Chondrocyte (in vitro differentiated cells): ENCODE data around the gene ECSCR. TPM values are rescaled to one million over a fixed set of nuclear protein-coding genes. Genes with fewer than 3 reads are reported as not detected.

Source experiments
- DNase-seq: peaks from one replicate; pipeline ENCODE4 v3.0.0; 2021; ENCODE audit warnings: mixed read lengths, low spot score
- H3K27ac Mint-ChIP-seq: one replicate; pipeline ENCODE4 v1.8.0; 2021; ENCODE audit warnings: mild to moderate bottlenecking, moderate library complexity, mixed read lengths; ENCODE audit not compliant: unreplicated experiment
- H3K27me3 Mint-ChIP-seq: 2 replicates; pipeline ENCODE4 v1.8.0; 2021; ENCODE audit warnings: low read depth, mixed read lengths
- H3K36me3 Mint-ChIP-seq: 2 replicates; pipeline ENCODE4 v1.8.0; 2021; ENCODE audit warnings: low read depth, mixed read lengths
- H3K4me1 Mint-ChIP-seq: 2 replicates; pipeline ENCODE4 v1.8.0; 2021; ENCODE audit warnings: low read depth, mild to moderate bottlenecking, mixed read lengths
- H3K4me3 Mint-ChIP-seq: one replicate; pipeline ENCODE4 v1.8.0; 2021; ENCODE audit warnings: mild to moderate bottlenecking, moderate library complexity, mixed read lengths; ENCODE audit not compliant: unreplicated experiment
- H3K9me3 Mint-ChIP-seq: 2 replicates; pipeline ENCODE4 v1.8.0; 2021; ENCODE audit warnings: low read depth, mixed read lengths
- CTCF ChIP-seq: fragments of 200-600 bp; sonication (generic); IDR thresholded peaks from 2 replicates; pipeline ENCODE4 v1.5.0; 2021; ENCODE audit warnings: antibody characterized with exemption, mild to moderate bottlenecking, moderate library complexity
- total RNA-seq: library from RNA; stranded (reverse); gene quantifications from 3 replicates; pipeline ENCODE4 v1.2.1, GENCODE V29; 2021

ECSCR gene
- total RNA-seq, 1 donor from 2014 or later: 0.62 TPM

GRCh38 chr5:139403418-139403786 lies 59.1 kb downstream of the ECSCR start:
- DNase-seq: peak; percentile 25
- peak overlapping the region; percentile 100 for H3K27ac Mint-ChIP-seq
- no peaks in the 10 kb centered on the region for H3K9me3 Mint-ChIP-seq
- H3K27me3 Mint-ChIP-seq: no peaks in the 10 kb centered on the region
- TF ChIP-seq CTCF: no peak
- no peaks in the 10 kb centered on the region for H3K36me3 Mint-ChIP-seq
- peaks cover 23% of the 10 kb centered on the region for H3K4me1 Mint-ChIP-seq
- H3K4me3 Mint-ChIP-seq: peak overlapping the region; percentile 93

GRCh38 chr5:139402561-139403158 lies 59.9 kb downstream of the ECSCR start:
- peak overlapping the region; percentile 100 for H3K27ac Mint-ChIP-seq
- no peaks in the 10 kb centered on the region for H3K36me3 Mint-ChIP-seq
- H3K4me1 Mint-ChIP-seq: peaks cover 23% of the 10 kb centered on the region
- no peaks in the 10 kb centered on the region for H3K9me3 Mint-ChIP-seq
- peak; percentile 26 for DNase-seq
- H3K4me3 Mint-ChIP-seq: peak overlapping the region; percentile 93
- H3K27me3 Mint-ChIP-seq: no peaks in the 10 kb centered on the region
- peak; percentile 68 for TF ChIP-seq CTCF

DNA sequence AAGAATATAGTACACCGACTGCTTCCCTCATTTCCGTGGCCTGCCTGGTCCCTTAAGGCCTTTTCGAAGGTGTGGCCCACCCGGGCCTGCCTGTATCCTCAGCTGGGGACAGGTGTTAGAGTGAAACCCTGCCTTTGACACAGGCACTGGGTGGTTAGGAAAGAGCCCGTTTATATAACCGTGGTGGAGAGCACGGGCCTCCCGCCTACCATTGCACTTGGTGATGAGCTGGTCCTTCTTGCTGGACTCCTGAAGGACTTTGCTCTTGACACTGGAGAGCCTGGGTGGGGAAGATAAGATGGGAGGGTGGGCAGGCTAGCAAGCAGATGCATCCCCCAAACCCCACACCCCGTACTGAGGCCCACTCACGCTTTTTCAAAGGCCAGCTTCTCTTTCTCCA lies 61.0 kb downstream of the ECSCR start:
- Mint-ChIP-seq H3K4me3 (no peak overlapping the region), H3K9me3 (no peaks in the 10 kb centered on the region), H3K27ac (no peak overlapping the region), H3K36me3 (no peaks in the 10 kb centered on the region), H3K4me1 (peaks cover 23% of the 10 kb centered on the region), H3K27me3 (no peaks in the 10 kb centered on the region)
- no peak for TF ChIP-seq CTCF
- peak; percentile 54 for DNase-seq

- Mint-ChIP-seq H3K4me1 (peaks cover 19% of the 10 kb centered on the region), H3K27ac (no peak overlapping the region), H3K4me3 (no peak overlapping the region), H3K36me3 (no peaks in the 10 kb centered on the region), H3K9me3 (no peaks in the 10 kb centered on the region), H3K27me3 (no peaks in the 10 kb centered on the region)
- peak; percentile 29 for DNase-seq
- TF ChIP-seq CTCF: no peak
These were observed 62.9 kb downstream of the ECSCR start for GRCh38 chr5:139399501-139400121.

Other genes starting within 250 kb of the ECSCR start
- gene MATR3, start 169.0 kb downstream of the ECSCR start, total RNA-seq: 150 to 218 TPM (median 153 TPM) in 3 replicates
- gene PAIP2, start 120.9 kb downstream of the ECSCR start, total RNA-seq: 43.8 to 53.0 TPM (median 47.9 TPM) in 3 replicates
- not detected in 3 replicates for gene SLC23A1, start 79.4 kb downstream of the ECSCR start, total RNA-seq
- gene MZB1, start 72.8 kb downstream of the ECSCR start, total RNA-seq: not detected in 3 replicates
- gene PROB1, start 67.6 kb downstream of the ECSCR start, total RNA-seq: 0.97 to 2.4 TPM (median 2.3 TPM) in 3 replicates
- gene SPATA24, start 58.7 kb downstream of the ECSCR start, total RNA-seq: 2.7 to 3.7 TPM (median 3.7 TPM) in 3 replicates
- gene DNAJC18, start 23.2 kb downstream of the ECSCR start, total RNA-seq: 17.4 to 27.0 TPM (median 25.6 TPM) in 3 replicates
- gene SMIM33, start 8.3 kb upstream of the ECSCR start, total RNA-seq: not detected in 3 replicates
- 26.6 to 59.2 TPM (median 58.4 TPM) in 3 replicates for gene STING1, start 20.0 kb upstream of the ECSCR start, total RNA-seq
- 110 to 129 TPM (median 117 TPM) in 3 replicates for gene UBE2D2, start 98.6 kb upstream of the ECSCR start, total RNA-seq
- 144 to 193 TPM (median 145 TPM) in 3 replicates for gene CXXC5, start 185.6 kb upstream of the ECSCR start, total RNA-seq